Neural progenitor cell (in vitro differentiated cells): ENCODE data around the gene ITGAX. TPM values are rescaled to one million over a fixed set of nuclear protein-coding genes. Genes with fewer than 3 reads are reported as not detected.
A peak's percentile ranks its signal among the peaks of the same experiment; 100 is the strongest.

Experiments
- DNase-seq: peaks from one replicate; pipeline ENCODE4 v3.0.0-alpha.2; 2016; ENCODE audit warnings: low spot score
- H2AFZ ChIP-seq: fragments of 200-600 bp; sonication (generic); replicated peaks from 2 replicates; pipeline ENCODE4 v1.6.1; 2016; ENCODE audit warnings: antibody characterized with exemption
- H3F3A ChIP-seq: fragments of 200-600 bp; sonication (generic); 2 replicates; pipeline ENCODE4 v1.6.1; 2016; ENCODE audit warnings: antibody characterized with exemption, low read depth
- H3K27ac ChIP-seq: fragments of 200-600 bp; sonication (generic); 2 replicates; pipeline ENCODE4 v1.5.1; 2016; ENCODE audit warnings: mild to moderate bottlenecking
- H3K27me3 ChIP-seq: fragments of 200-600 bp; sonication (generic); 2 replicates; pipeline ENCODE4 v1.6.1; 2016; ENCODE audit warnings: mild to moderate bottlenecking, moderate library complexity
- H3K36me3 ChIP-seq: fragments of 200-600 bp; sonication (generic); 2 replicates; pipeline ENCODE4 v1.5.1; 2016
- H3K4me1 ChIP-seq: fragments of 200-600 bp; sonication (generic); 2 replicates; pipeline ENCODE4 v1.6.1; 2016; ENCODE audit warnings: mixed run types
- H3K4me2 ChIP-seq: fragments of 200-600 bp; sonication (generic); 2 replicates; pipeline ENCODE4 v1.6.1; 2016
- H3K4me3 ChIP-seq: fragments of 200-600 bp; sonication (generic); 2 replicates; pipeline ENCODE4 v1.5.1; 2016
- H3K79me2 ChIP-seq: fragments of 200-600 bp; sonication (generic); 2 replicates; pipeline ENCODE4 v1.6.1; 2016; ENCODE audit warnings: low read depth
- H3K9ac ChIP-seq: fragments of 200-600 bp; sonication (generic); 2 replicates; pipeline ENCODE4 v1.6.1; 2016
- H3K9me3 ChIP-seq: fragments of 200-600 bp; sonication (generic); 2 replicates; pipeline ENCODE4 v1.5.1; 2016; ENCODE audit warnings: low read depth
- H4K20me1 ChIP-seq: fragments of 200-600 bp; sonication (generic); 2 replicates; pipeline ENCODE4 v1.6.1; 2016; ENCODE audit warnings: low read depth
- H3K27ac Mint-ChIP-seq: 3 replicates; pipeline ENCODE4 v1.8.0; 2021; ENCODE audit warnings: mixed read lengths
- H3K27me3 Mint-ChIP-seq: 2 replicates; pipeline ENCODE4 v1.8.0; 2022; ENCODE audit warnings: low read depth, mild to moderate bottlenecking, inconsistent platforms, moderate library complexity, mixed read lengths; ENCODE audit not compliant: insufficient read depth
- H3K36me3 Mint-ChIP-seq: 3 replicates; pipeline ENCODE4 v1.8.0; 2021; ENCODE audit warnings: mixed read lengths
- H3K4me1 Mint-ChIP-seq: 3 replicates; pipeline ENCODE4 v1.8.0; 2021; ENCODE audit warnings: mixed read lengths
- H3K4me3 Mint-ChIP-seq: 3 replicates; pipeline ENCODE4 v1.8.0; 2021; ENCODE audit warnings: mild to moderate bottlenecking, moderate library complexity, mixed read lengths
- H3K9me3 Mint-ChIP-seq: 3 replicates; pipeline ENCODE4 v1.8.0; 2020; ENCODE audit warnings: mixed read lengths
- EZH2 ChIP-seq: fragments of 200-600 bp; sonication (generic); IDR thresholded peaks from 2 replicates; pipeline ENCODE4 v1.6.1; 2017; ENCODE audit warnings: antibody characterized with exemption, mild to moderate bottlenecking, moderate library complexity
- EZH2phosphoT487 ChIP-seq: fragments of 200-600 bp; sonication (generic); IDR thresholded peaks from 2 replicates; pipeline ENCODE4 v1.6.1; 2017; ENCODE audit warnings: antibody characterized with exemption
- total RNA-seq: library from RNA; depleted of rRNA; stranded (reverse); fragments of >200 nt; gene quantifications from 2 replicates; pipeline ENCODE4 v1.2.3, GENCODE V29; 2015; ENCODE audit warnings: low replicate concordance
- TF ChIP-seq, protein P1 (sequence below): fragments of 200-600 bp; sonication (generic); IDR thresholded peaks from 2 replicates; pipeline ENCODE4 v1.5.1; 2017; ENCODE audit warnings: antibody characterized with exemption, mild to moderate bottlenecking

Gene ITGAX
- total RNA-seq, 1 donor from 2014 or later: not detected

GRCh38 chr16:31382485-31383161, 27.6 kb downstream of the ITGAX start:
- no peaks in the 10 kb centered on the region for H3K4me1 ChIP-seq
- H3K27me3 Mint-ChIP-seq: peaks cover 13% of the 10 kb centered on the region
- TF ChIP-seq, protein P1, sequence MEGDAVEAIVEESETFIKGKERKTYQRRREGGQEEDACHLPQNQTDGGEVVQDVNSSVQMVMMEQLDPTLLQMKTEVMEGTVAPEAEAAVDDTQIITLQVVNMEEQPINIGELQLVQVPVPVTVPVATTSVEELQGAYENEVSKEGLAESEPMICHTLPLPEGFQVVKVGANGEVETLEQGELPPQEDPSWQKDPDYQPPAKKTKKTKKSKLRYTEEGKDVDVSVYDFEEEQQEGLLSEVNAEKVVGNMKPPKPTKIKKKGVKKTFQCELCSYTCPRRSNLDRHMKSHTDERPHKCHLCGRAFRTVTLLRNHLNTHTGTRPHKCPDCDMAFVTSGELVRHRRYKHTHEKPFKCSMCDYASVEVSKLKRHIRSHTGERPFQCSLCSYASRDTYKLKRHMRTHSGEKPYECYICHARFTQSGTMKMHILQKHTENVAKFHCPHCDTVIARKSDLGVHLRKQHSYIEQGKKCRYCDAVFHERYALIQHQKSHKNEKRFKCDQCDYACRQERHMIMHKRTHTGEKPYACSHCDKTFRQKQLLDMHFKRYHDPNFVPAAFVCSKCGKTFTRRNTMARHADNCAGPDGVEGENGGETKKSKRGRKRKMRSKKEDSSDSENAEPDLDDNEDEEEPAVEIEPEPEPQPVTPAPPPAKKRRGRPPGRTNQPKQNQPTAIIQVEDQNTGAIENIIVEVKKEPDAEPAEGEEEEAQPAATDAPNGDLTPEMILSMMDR: peak; percentile 90
- TF ChIP-seq EZH2 (no peak), EZH2phosphoT487 (no peak)
- no peaks in the 10 kb centered on the region for H3K79me2 ChIP-seq
- peak; percentile 86 for DNase-seq
- no peak overlapping the region for H3K27ac ChIP-seq
- H3K4me2 ChIP-seq: peak overlapping the region; percentile 50
- H3K27me3 ChIP-seq: no peaks in the 10 kb centered on the region
- peak overlapping the region; percentile 82 for H2AFZ ChIP-seq
- no peaks in the 10 kb centered on the region for H3F3A ChIP-seq
- H3K36me3 ChIP-seq: no peaks in the 10 kb centered on the region
- peak overlapping the region; percentile 18 for H3K27ac Mint-ChIP-seq
- no peak overlapping the region for H3K9ac ChIP-seq
- H3K4me3 ChIP-seq: no peak overlapping the region
- no peak overlapping the region for H3K4me3 Mint-ChIP-seq
- H3K9me3 ChIP-seq: no peaks in the 10 kb centered on the region
- no peaks in the 10 kb centered on the region for H3K9me3 Mint-ChIP-seq
- peaks cover 13% of the 10 kb centered on the region for H3K4me1 Mint-ChIP-seq
- no peaks in the 10 kb centered on the region for H3K36me3 Mint-ChIP-seq
- H4K20me1 ChIP-seq: no peaks in the 10 kb centered on the region

GRCh38 chr16:31385680-31386079, 30.7 kb downstream of the ITGAX start:
- Mint-ChIP-seq H3K4me3 (no peak overlapping the region), H3K27me3 (peaks cover 8% of the 10 kb centered on the region), H3K36me3 (no peaks in the 10 kb centered on the region), H3K4me1 (peaks cover 13% of the 10 kb centered on the region), H3K9me3 (no peaks in the 10 kb centered on the region), H3K27ac (no peak overlapping the region)
- no peaks in the 10 kb centered on the region for H3K4me1 ChIP-seq
- H3K36me3 ChIP-seq: no peaks in the 10 kb centered on the region
- H3K27me3 ChIP-seq: no peaks in the 10 kb centered on the region
- no peaks in the 10 kb centered on the region for H3K9me3 ChIP-seq
- TF ChIP-seq EZH2 (no peak), EZH2phosphoT487 (no peak)
- TF ChIP-seq, protein P1: no peak
- no peak overlapping the region for H3K4me2 ChIP-seq
- no peak overlapping the region for H3K4me3 ChIP-seq
- H2AFZ ChIP-seq: no peak overlapping the region
- no peak for DNase-seq
- no peak overlapping the region for H3K9ac ChIP-seq
- H4K20me1 ChIP-seq: no peaks in the 10 kb centered on the region
- no peaks in the 10 kb centered on the region for H3K79me2 ChIP-seq
- H3K27ac ChIP-seq: no peak overlapping the region
- H3F3A ChIP-seq: no peaks in the 10 kb centered on the region

- H3K27ac Mint-ChIP-seq: no peak overlapping the region
- H3K4me3 Mint-ChIP-seq: no peak overlapping the region
- no peaks in the 10 kb centered on the region for H3K36me3 Mint-ChIP-seq
- H3K27me3 ChIP-seq: no peaks in the 10 kb centered on the region
- H4K20me1 ChIP-seq: no peaks in the 10 kb centered on the region
- H3K27ac ChIP-seq: no peak overlapping the region
- H3K4me1 Mint-ChIP-seq: peaks cover 13% of the 10 kb centered on the region
- no peaks in the 10 kb centered on the region for H3K79me2 ChIP-seq
- no peaks in the 10 kb centered on the region for H3K4me1 ChIP-seq
- DNase-seq: no peak
- H3K36me3 ChIP-seq: no peaks in the 10 kb centered on the region
- H3K9me3 Mint-ChIP-seq: no peaks in the 10 kb centered on the region
- H3K27me3 Mint-ChIP-seq: peaks cover 8% of the 10 kb centered on the region
- TF ChIP-seq EZH2phosphoT487: no peak
- TF ChIP-seq EZH2: no peak
- TF ChIP-seq, protein P1: no peak
- no peak overlapping the region for H3K4me3 ChIP-seq
- H2AFZ ChIP-seq: no peak overlapping the region
- H3F3A ChIP-seq: no peaks in the 10 kb centered on the region
- no peak overlapping the region for H3K4me2 ChIP-seq
- H3K9ac ChIP-seq: no peak overlapping the region
- no peaks in the 10 kb centered on the region for H3K9me3 ChIP-seq
These were observed 31.4 kb downstream of the ITGAX start for GRCh38 chr16:31386157-31386984.
